Measurements from ENCODE around the gene DNMBP. TPM values are rescaled to one million over a fixed set of nuclear protein-coding genes. Genes with fewer than 3 reads are reported as not detected.

DNMBP gene
- total and polyA plus RNA-seq, 2 of the 4 experiments (the other 2 are of a cell fraction), result 10.9 to 13.6 TPM

DNA sequence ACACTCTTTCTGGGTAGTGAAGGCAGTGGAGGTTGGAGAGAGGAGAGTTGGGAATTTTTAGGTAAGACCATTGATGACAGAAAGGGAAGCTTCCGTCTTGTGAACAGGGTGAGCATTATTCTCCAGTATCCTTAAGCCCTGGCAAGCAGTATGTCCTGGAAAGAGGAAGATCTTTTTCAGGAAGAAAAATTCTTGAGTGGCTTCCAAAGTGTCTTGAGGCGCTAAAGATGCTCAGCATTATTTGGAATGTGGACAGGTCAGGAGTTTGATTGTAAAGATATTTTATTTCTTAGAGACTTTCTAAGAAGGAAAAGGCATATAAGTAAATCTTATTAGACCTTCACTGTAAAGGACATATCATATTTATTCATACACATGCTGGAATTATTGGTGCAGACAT lies 173.0 kb downstream of the DNMBP start:
- H3K9me3 ChIP-seq (ENCODE audit: control insufficient read depth, insufficient read depth, low read length), result no peaks in the 10 kb centered on the region
- in situ Hi-C loops (cut with MboI; ENCODE audit: low sequenced_read_pairs), result no loop called here
- H2BK5ac ChIP-seq (ENCODE audit: low read depth, low read length, poor library complexity, severe bottlenecking), result no peak overlapping the region
- no peak overlapping the region for H4K91ac ChIP-seq (ENCODE audit: insufficient read depth, low read depth, low read length)
- no peaks in the 10 kb centered on the region; a peak in 1 of 4 replicates for H3K79me1 ChIP-seq (ENCODE audit: low read depth in 1 of 2, low read length in 2 of 2)
- H3K27me3 ChIP-seq (ENCODE audit: control insufficient read depth, insufficient read depth, low read length), result no peaks in the 10 kb centered on the region
- CTCF ChIA-PET, result no interaction called here
- H3K27ac ChIP-seq (ENCODE audit: insufficient read depth, low read length), result no peak overlapping the region
- H3K9me1 ChIP-seq (ENCODE audit: insufficient read depth, low read length), result peaks cover 14% of the 10 kb centered on the region; the same call in 1 of the 2 replicates
- H3K4me3 ChIP-seq (ENCODE audit: insufficient read depth, low read depth, low read length), result no peak overlapping the region
- peaks cover 11% of the 10 kb centered on the region for H3K4me1 ChIP-seq (ENCODE audit: control insufficient read depth, insufficient read depth, low read length)
- no peak overlapping the region for H3K9ac ChIP-seq (ENCODE audit: low read depth, low read length)
- H2BK20ac ChIP-seq (ENCODE audit: low read depth, low read length), result no peak overlapping the region
- dilution Hi-C loops (cut with HindIII; ENCODE audit: low sequenced_read_pairs, unreplicated experiment), result no loop called here
- H2AK5ac ChIP-seq (ENCODE audit: low read depth, low read length), result no peak overlapping the region
- 100% methylated on average over 1 of the region's 2 CpGs; no CpG with 5 or more reads in 1 of the 2 experiments for WGBS, 2 experiments (ENCODE audit: extremely low coverage in 2 of 2, insufficient read length in 1 of 2)
- H4K20me1 ChIP-seq (ENCODE audit: insufficient read depth, low read length), result no peaks in the 10 kb centered on the region
- POLR2A ChIA-PET (ENCODE audit: unreplicated experiment), result no interaction called here
- ATAC-seq (ENCODE audit: low read depth) (no peak), DNase-seq (no peak)
- no peak overlapping the region for H3K18ac ChIP-seq (ENCODE audit: low read depth, low read length)
- TF ChIP-seq MAZ (IDR thresholded peaks at IDR 0.05; ENCODE audit: borderline replicate concordance, low read depth, low read length) (no peak), FOS (IDR thresholded peaks at IDR 0.05; ENCODE audit: low read depth, low read length) (no peak), BHLHE40 (IDR thresholded peaks at IDR 0.05; ENCODE audit: low read depth, low read length) (no peak), RFX5 (IDR thresholded peaks at IDR 0.05; ENCODE audit: low read depth, low read length) (no peak), CHD1 (IDR thresholded peaks at IDR 0.05; ENCODE audit: low read depth, low read length) (no peak), SMC3 (IDR thresholded peaks at IDR 0.05; ENCODE audit: low read depth, low read length) (no peak), CEBPB (IDR thresholded peaks at IDR 0.05; ENCODE audit: low read depth, low read length) (no peak), POLR2A (IDR thresholded peaks at IDR 0.05; ENCODE audit: low read depth, low read length) (no peak), RAD21 (IDR thresholded peaks at IDR 0.05; ENCODE audit: low read length) (no peak), RCOR1 (IDR thresholded peaks at IDR 0.05; ENCODE audit: insufficient replicate concordance, low read length) (no peak), ELK1 (IDR thresholded peaks at IDR 0.05; ENCODE audit: borderline replicate concordance, low read depth, low read length) (no peak), MXI1 (IDR thresholded peaks at IDR 0.05; ENCODE audit: borderline replicate concordance, low read depth, low read length) (no peak), NFE2L2 (IDR thresholded peaks at IDR 0.05; ENCODE audit: low read depth, low read length) (no peak), MAFK (IDR thresholded peaks at IDR 0.05; ENCODE audit: low read depth, low read length) (no peak)
- TF ChIP-seq, protein P1, sequence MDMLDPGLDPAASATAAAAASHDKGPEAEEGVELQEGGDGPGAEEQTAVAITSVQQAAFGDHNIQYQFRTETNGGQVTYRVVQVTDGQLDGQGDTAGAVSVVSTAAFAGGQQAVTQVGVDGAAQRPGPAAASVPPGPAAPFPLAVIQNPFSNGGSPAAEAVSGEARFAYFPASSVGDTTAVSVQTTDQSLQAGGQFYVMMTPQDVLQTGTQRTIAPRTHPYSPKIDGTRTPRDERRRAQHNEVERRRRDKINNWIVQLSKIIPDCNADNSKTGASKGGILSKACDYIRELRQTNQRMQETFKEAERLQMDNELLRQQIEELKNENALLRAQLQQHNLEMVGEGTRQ (IDR thresholded peaks at IDR 0.05; ENCODE audit: low read depth, low read length), result no peak
- TF ChIP-seq, protein P2, sequence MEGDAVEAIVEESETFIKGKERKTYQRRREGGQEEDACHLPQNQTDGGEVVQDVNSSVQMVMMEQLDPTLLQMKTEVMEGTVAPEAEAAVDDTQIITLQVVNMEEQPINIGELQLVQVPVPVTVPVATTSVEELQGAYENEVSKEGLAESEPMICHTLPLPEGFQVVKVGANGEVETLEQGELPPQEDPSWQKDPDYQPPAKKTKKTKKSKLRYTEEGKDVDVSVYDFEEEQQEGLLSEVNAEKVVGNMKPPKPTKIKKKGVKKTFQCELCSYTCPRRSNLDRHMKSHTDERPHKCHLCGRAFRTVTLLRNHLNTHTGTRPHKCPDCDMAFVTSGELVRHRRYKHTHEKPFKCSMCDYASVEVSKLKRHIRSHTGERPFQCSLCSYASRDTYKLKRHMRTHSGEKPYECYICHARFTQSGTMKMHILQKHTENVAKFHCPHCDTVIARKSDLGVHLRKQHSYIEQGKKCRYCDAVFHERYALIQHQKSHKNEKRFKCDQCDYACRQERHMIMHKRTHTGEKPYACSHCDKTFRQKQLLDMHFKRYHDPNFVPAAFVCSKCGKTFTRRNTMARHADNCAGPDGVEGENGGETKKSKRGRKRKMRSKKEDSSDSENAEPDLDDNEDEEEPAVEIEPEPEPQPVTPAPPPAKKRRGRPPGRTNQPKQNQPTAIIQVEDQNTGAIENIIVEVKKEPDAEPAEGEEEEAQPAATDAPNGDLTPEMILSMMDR (conservative IDR thresholded peaks at IDR 0.05; ENCODE audit: low read depth, low read length), result no peak
- no peaks in the 10 kb centered on the region for H3K36me3 ChIP-seq (ENCODE audit: control insufficient read depth, insufficient read depth, low read length)
- no peak overlapping the region for H2AFZ ChIP-seq (replicated peaks; ENCODE audit: low read length, poor library complexity)
- no peak overlapping the region for H3K4me2 ChIP-seq (ENCODE audit: low read depth, low read length)
- H2BK120ac ChIP-seq (ENCODE audit: low read depth, low read length), result no peak overlapping the region
- no peak overlapping the region for H3K23ac ChIP-seq (ENCODE audit: low read depth, low read length)
- no peak overlapping the region; the same call in 1 of the 2 replicates for H3K14ac ChIP-seq (replicated peaks; ENCODE audit: low read depth, low read length)
- H3K56ac ChIP-seq (ENCODE audit: extremely low read depth, insufficient read depth, low read length), result no peak overlapping the region
- no TSS peak for BruUV-seq (replicated peaks)
- peak overlapping the region in 1 of 2 experiments; percentile 15; a peak in 1 of 4 replicates for H4K8ac ChIP-seq (ENCODE audit: low read depth in 2 of 2, low read length in 2 of 2)
- no peak overlapping the region for H4K5ac ChIP-seq (ENCODE audit: low read depth, low read length)
- H2AK9ac ChIP-seq (replicated peaks; ENCODE audit: low read depth, low read length, poor library complexity), result no peak overlapping the region
- 0 out of 3 replicates have a peak overlapping the region, but pooled peaks have one; percentile 43 for H2BK15ac ChIP-seq (ENCODE audit: low read depth, low read length)
- no peak overlapping the region; the same call in 1 of the 2 replicates for H3K4ac ChIP-seq (ENCODE audit: low read depth, low read length)
- intact Hi-C loops (cut with micrococcal nuclease), result no loop called here
